Fibroblast of skin of right biceps (primary cell): Measurements from ENCODE around the gene DAB2IP.

Experiments
- DNase-seq: peaks from one replicate; pipeline ENCODE4 v3.0.0-alpha.2; 2013

Gene DAB2IP

GRCh38 chr9:121821326-121821725, 169.9 kb downstream of the DAB2IP start:
- no peak for DNase-seq

GRCh38 chr9:121822093-121823085, 171.0 kb downstream of the DAB2IP start:
- no peak for DNase-seq

GRCh38 chr9:121823451-121824169, 172.2 kb downstream of the DAB2IP start:
- DNase-seq, result no peak

- DNase-seq, result no peak
Measured at GRCh38 chr9:121824651-121825030, 173.2 kb downstream of the DAB2IP start.

GRCh38 chr9:121825031-121825691, 173.7 kb downstream of the DAB2IP start:
- no peak for DNase-seq

- DNase-seq, result no peak
Measured at GRCh38 chr9:121826711-121827110, 175.3 kb downstream of the DAB2IP start.

GRCh38 chr9:121827251-121827967, 176.0 kb downstream of the DAB2IP start:
- DNase-seq, result no peak

GRCh38 chr9:121830441-121831140, 179.2 kb downstream of the DAB2IP start:
- no peak for DNase-seq

- no peak for DNase-seq
Measured at GRCh38 chr9:121831869-121832268, 180.4 kb downstream of the DAB2IP start.

GRCh38 chr9:121833061-121833460, 181.6 kb downstream of the DAB2IP start:
- DNase-seq, result no peak
